Memory B cell (primary cell): ENCODE measurements around the gene PNLIPRP2.

ENCODE experiments used
- ATAC-seq: fragments of 150-1000 bp; cut with Tn5 transposase; 2 replicates; pipeline ENCODE4 v1.10.0; 2021; ENCODE audit warnings: low read depth, mild to moderate bottlenecking, moderate library complexity
- DNase-seq, 2 donors: peaks; one replicate each; pipeline ENCODE4 v3.0.0; 2022; ENCODE audit warnings: low spot score in 2 of 2
- H3K27ac Mint-ChIP-seq: one replicate; pipeline ENCODE4 v1.8.0; 2022; ENCODE audit warnings: mild to moderate bottlenecking, moderate library complexity, mixed read lengths
- H3K27me3 Mint-ChIP-seq: one replicate; pipeline ENCODE4 v1.8.0; 2022; ENCODE audit warnings: mixed read lengths
- H3K36me3 Mint-ChIP-seq: one replicate; pipeline ENCODE4 v1.8.0; 2022; ENCODE audit warnings: mild to moderate bottlenecking, mixed read lengths
- H3K4me1 Mint-ChIP-seq: one replicate; pipeline ENCODE4 v1.8.0; 2022; ENCODE audit warnings: mixed read lengths
- H3K4me3 Mint-ChIP-seq: one replicate; pipeline ENCODE4 v1.8.0; 2022; ENCODE audit warnings: mild to moderate bottlenecking, moderate library complexity, mixed read lengths
- H3K9me3 Mint-ChIP-seq: one replicate; pipeline ENCODE4 v1.8.0; 2022; ENCODE audit warnings: mixed read lengths

PNLIPRP2 gene

DNA sequence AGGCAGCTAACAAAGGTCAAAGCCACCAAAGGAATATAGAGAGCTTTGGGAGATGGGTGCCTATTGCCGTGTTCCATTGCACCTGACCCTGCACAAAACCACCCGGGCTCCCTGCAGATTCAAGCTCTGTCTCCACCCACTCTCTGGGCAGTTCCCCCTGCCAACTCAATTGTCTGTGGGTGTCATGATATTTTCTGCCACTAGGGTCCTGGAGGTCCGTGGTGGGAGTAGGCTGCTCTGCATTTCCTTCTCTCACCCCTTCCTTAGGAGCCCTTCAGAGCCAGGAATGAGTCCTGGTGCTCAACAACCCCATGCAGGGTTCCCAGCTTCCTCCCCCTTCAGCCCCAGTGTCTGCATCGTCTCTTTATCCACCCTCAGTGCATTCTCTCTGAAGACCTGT, 34.1 kb downstream of the PNLIPRP2 start:
- ATAC-seq (no peak), DNase-seq (no peak)
- H3K9me3 Mint-ChIP-seq, result peaks cover 5% of the 10 kb centered on the region
- no peak overlapping the region for H3K4me3 Mint-ChIP-seq
- no peaks in the 10 kb centered on the region for H3K36me3 Mint-ChIP-seq
- H3K27ac Mint-ChIP-seq, result no peak overlapping the region
- no peaks in the 10 kb centered on the region for H3K4me1 Mint-ChIP-seq
- H3K27me3 Mint-ChIP-seq, result no peaks in the 10 kb centered on the region

DNA sequence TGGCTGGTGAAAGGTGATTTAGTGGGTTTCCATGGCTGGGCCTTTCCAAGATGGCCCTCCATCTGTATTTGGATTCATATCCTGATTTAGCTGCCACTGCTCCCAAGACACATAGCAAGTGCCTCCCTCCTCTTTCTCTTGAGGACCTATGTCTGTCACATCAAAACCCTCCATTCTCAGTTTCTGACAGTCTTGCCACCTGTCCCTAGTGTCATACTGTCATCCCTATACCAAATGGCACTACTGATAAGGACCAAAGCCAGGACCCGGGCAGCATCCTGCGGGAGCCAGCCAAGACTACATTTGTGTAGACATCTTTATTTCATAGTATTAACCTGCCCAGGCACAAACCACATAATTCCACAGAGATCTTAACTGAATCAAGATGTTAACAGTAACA, 34.8 kb downstream of the PNLIPRP2 start:
- H3K27me3 Mint-ChIP-seq, result no peaks in the 10 kb centered on the region
- H3K27ac Mint-ChIP-seq, result no peak overlapping the region
- H3K4me3 Mint-ChIP-seq, result no peak overlapping the region
- H3K9me3 Mint-ChIP-seq, result peaks cover 5% of the 10 kb centered on the region
- DNase-seq (no peak), ATAC-seq (no peak)
- H3K36me3 Mint-ChIP-seq, result no peaks in the 10 kb centered on the region
- no peaks in the 10 kb centered on the region for H3K4me1 Mint-ChIP-seq

DNA sequence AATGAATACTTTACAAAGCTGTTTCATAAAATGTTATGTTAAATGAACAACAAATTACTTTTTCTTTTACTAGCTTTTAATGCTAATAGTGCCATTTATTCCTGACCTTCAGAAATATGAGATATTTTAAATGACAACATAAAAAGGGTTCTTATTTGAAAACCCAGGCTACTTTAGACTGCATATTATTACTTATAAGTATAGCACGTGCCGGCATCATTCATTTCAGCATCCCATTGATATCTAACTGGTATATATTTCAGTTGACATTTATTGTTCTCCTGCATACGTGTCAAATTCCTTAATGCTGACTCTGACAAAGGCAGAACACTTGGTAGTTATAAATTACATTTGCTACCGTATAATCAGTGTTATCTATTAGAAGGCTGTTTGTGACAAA, 35.3 kb downstream of the PNLIPRP2 start:
- no peak for DNase-seq
- Mint-ChIP-seq H3K9me3 (peaks cover 5% of the 10 kb centered on the region), H3K27me3 (no peaks in the 10 kb centered on the region), H3K4me1 (no peaks in the 10 kb centered on the region), H3K36me3 (no peaks in the 10 kb centered on the region), H3K27ac (no peak overlapping the region), H3K4me3 (no peak overlapping the region)
- no peak for ATAC-seq

GRCh38 chr10:116657863-116658551, 37.3 kb downstream of the PNLIPRP2 start:
- no peaks in the 10 kb centered on the region for H3K27me3 Mint-ChIP-seq
- no peaks in the 10 kb centered on the region for H3K4me1 Mint-ChIP-seq
- H3K9me3 Mint-ChIP-seq, result no peaks in the 10 kb centered on the region
- no peak for ATAC-seq
- DNase-seq, result no peak
- H3K4me3 Mint-ChIP-seq, result no peak overlapping the region
- H3K36me3 Mint-ChIP-seq, result no peaks in the 10 kb centered on the region
- no peak overlapping the region for H3K27ac Mint-ChIP-seq

DNA sequence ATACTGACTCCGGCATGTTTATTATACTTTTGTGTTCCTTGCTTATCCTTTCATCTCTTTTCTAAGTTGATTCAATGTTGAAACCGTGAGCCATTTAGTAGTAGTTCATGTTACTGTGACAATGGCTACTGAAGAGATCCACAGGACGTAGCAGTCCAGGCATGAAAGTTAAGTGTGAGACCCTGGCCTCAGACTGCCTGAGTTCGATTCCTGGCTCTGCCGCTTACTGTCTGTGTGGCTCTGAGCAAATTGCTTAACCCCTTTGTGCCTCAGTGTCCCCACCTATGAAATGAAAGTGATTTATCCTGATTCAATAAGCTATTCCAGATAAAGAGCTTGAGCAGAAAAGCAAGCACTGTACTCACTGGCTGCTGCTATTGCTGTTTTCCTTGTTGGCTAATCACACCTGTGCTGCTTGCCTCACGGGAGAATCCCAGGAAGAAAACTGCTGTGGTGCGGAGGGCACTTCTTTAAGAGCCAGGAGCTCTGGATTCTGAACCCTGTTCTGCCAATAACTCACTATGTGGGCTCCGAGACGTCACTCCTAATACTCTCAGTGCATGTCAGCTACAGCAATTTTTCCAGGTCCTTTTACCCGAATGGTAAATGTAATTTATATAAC, 38.4 kb downstream of the PNLIPRP2 start:
- Mint-ChIP-seq H3K36me3 (no peaks in the 10 kb centered on the region), H3K9me3 (no peaks in the 10 kb centered on the region), H3K27me3 (peaks cover 1% of the 10 kb centered on the region), H3K4me3 (no peak overlapping the region), H3K27ac (no peak overlapping the region), H3K4me1 (no peaks in the 10 kb centered on the region)
- ATAC-seq, result no peak
- no peak for DNase-seq

GRCh38 chr10:116660860-116661259, 40.1 kb downstream of the PNLIPRP2 start:
- Mint-ChIP-seq H3K36me3 (no peaks in the 10 kb centered on the region), H3K27ac (no peak overlapping the region), H3K4me1 (no peaks in the 10 kb centered on the region), H3K4me3 (no peak overlapping the region), H3K9me3 (no peaks in the 10 kb centered on the region), H3K27me3 (peaks cover 1% of the 10 kb centered on the region)
- ATAC-seq (no peak), DNase-seq (no peak)

DNA sequence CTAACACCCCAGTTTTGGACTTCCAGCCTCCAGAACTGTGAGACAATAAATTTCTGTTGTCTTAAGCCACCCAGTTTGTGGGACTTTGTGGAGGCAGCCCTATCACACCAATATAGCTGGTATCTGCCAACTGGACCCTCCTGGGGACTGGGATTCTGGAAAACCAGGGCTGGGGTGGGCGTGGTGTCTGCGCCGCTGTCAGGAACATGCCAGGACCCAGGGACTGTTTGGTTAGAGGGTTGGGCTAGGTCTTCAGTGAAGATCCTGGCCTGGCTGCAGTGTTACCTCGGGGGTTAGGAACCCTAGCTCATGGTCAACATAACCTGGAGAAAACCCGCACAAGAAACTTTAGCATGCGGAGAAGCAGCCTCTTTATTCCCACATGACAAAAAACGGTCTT, 42.6 kb downstream of the PNLIPRP2 start:
- ATAC-seq (no peak), DNase-seq (no peak)
- no peaks in the 10 kb centered on the region for H3K9me3 Mint-ChIP-seq
- no peaks in the 10 kb centered on the region for H3K4me1 Mint-ChIP-seq
- H3K4me3 Mint-ChIP-seq, result no peak overlapping the region
- H3K27me3 Mint-ChIP-seq, result peaks cover 1% of the 10 kb centered on the region
- H3K27ac Mint-ChIP-seq, result no peak overlapping the region
- H3K36me3 Mint-ChIP-seq, result no peaks in the 10 kb centered on the region

- no peaks in the 10 kb centered on the region for H3K4me1 Mint-ChIP-seq
- no peaks in the 10 kb centered on the region for H3K9me3 Mint-ChIP-seq
Measured at GRCh38 chr10:116664631-116665030, 43.9 kb downstream of the PNLIPRP2 start.

GRCh38 chr10:116665541-116666125, 44.9 kb downstream of the PNLIPRP2 start:
- ATAC-seq (no peak), DNase-seq (no peak)
- H3K27me3 Mint-ChIP-seq, result peaks cover 3% of the 10 kb centered on the region
- no peaks in the 10 kb centered on the region for H3K36me3 Mint-ChIP-seq
- no peak overlapping the region for H3K27ac Mint-ChIP-seq
- H3K4me1 Mint-ChIP-seq, result no peaks in the 10 kb centered on the region
- no peak overlapping the region for H3K4me3 Mint-ChIP-seq
- no peaks in the 10 kb centered on the region for H3K9me3 Mint-ChIP-seq

More at GRCh38 chr10:116664631-116665030, 43.9 kb downstream of the PNLIPRP2 start:
- Mint-ChIP-seq H3K4me3 (no peak overlapping the region), H3K36me3 (no peaks in the 10 kb centered on the region), H3K27me3 (peaks cover 3% of the 10 kb centered on the region), H3K27ac (no peak overlapping the region)
- no peak for DNase-seq
- no peak for ATAC-seq

DNA sequence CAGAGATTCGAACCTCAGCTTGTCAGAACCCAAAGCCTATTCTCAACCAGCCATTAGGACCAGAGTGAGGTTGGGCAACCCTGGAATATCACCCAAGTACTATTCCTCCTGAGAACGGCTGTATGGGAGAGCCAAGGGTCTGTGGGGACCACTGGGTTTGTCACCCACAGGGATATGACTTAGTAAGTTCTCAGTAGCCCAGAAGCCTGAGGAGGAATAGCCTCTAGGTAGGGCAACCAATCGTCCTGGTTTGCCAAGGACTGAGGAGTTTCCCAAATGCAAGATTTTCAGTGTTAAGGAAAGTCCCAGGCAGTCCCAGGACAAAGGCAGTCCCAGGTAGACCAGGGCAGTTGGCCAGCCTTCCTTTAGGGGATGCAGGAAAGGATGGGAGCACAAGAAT, 46.7 kb downstream of the PNLIPRP2 start:
- Mint-ChIP-seq H3K4me1 (no peaks in the 10 kb centered on the region), H3K9me3 (no peaks in the 10 kb centered on the region), H3K4me3 (no peak overlapping the region), H3K36me3 (no peaks in the 10 kb centered on the region), H3K27me3 (peaks cover 3% of the 10 kb centered on the region), H3K27ac (no peak overlapping the region)
- ATAC-seq, result no peak
- no peak for DNase-seq

- ATAC-seq, result no peak
- no peaks in the 10 kb centered on the region for H3K4me1 Mint-ChIP-seq
- H3K4me3 Mint-ChIP-seq, result no peak overlapping the region
- no peaks in the 10 kb centered on the region for H3K9me3 Mint-ChIP-seq
- H3K27ac Mint-ChIP-seq, result no peak overlapping the region
- H3K36me3 Mint-ChIP-seq, result no peaks in the 10 kb centered on the region
- peaks cover 3% of the 10 kb centered on the region for H3K27me3 Mint-ChIP-seq
- no peak for DNase-seq
Measured at GRCh38 chr10:116668018-116668417, 47.3 kb downstream of the PNLIPRP2 start.

DNA sequence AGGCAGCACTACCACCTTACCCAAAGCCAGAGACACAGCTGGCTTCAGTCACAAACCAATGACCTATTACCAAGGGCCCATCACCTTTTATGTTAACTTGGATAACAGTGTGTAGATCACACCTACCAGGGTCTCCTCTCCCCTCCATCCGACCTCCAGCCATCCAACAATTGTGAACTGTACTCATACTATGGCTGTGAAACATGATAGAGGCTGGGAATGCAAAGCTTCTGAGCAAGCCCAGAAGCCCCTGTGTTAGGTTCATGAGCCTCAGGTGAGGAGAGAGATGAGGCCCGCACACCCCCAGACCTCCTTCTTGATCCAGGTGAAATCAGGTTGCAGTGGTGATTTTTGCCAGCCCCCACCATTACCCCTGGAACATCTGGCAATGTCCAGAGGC, 47.7 kb downstream of the PNLIPRP2 start:
- ATAC-seq (no peak), DNase-seq (no peak)
- H3K9me3 Mint-ChIP-seq, result no peaks in the 10 kb centered on the region
- no peak overlapping the region for H3K4me3 Mint-ChIP-seq
- H3K27me3 Mint-ChIP-seq, result peaks cover 3% of the 10 kb centered on the region
- H3K27ac Mint-ChIP-seq, result no peak overlapping the region
- no peaks in the 10 kb centered on the region for H3K36me3 Mint-ChIP-seq
- H3K4me1 Mint-ChIP-seq, result no peaks in the 10 kb centered on the region

DNA sequence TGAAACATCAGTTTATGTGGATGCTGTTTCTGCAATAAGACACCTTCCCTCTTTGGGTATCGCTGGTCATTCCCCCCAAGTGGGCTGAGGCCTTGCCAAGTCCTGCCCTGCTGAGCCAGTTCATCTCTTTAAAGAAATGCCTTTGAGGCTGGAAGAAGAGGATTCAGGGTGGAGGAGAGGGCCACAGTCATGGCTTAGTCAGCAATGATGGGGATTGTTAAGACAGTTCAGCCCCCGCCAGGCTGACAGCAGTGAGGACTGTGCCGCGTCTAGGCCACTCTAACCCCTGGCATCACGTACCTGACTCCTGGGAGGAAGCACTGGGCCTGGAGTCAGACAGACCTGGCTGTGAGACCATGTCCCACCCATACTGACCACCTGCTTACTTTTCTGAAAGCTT, 48.3 kb downstream of the PNLIPRP2 start:
- DNase-seq (no peak), ATAC-seq (no peak)
- no peaks in the 10 kb centered on the region for H3K9me3 Mint-ChIP-seq
- peaks cover 1% of the 10 kb centered on the region for H3K27me3 Mint-ChIP-seq
- no peaks in the 10 kb centered on the region for H3K4me1 Mint-ChIP-seq
- H3K4me3 Mint-ChIP-seq, result no peak overlapping the region
- no peak overlapping the region for H3K27ac Mint-ChIP-seq
- H3K36me3 Mint-ChIP-seq, result no peaks in the 10 kb centered on the region

DNA sequence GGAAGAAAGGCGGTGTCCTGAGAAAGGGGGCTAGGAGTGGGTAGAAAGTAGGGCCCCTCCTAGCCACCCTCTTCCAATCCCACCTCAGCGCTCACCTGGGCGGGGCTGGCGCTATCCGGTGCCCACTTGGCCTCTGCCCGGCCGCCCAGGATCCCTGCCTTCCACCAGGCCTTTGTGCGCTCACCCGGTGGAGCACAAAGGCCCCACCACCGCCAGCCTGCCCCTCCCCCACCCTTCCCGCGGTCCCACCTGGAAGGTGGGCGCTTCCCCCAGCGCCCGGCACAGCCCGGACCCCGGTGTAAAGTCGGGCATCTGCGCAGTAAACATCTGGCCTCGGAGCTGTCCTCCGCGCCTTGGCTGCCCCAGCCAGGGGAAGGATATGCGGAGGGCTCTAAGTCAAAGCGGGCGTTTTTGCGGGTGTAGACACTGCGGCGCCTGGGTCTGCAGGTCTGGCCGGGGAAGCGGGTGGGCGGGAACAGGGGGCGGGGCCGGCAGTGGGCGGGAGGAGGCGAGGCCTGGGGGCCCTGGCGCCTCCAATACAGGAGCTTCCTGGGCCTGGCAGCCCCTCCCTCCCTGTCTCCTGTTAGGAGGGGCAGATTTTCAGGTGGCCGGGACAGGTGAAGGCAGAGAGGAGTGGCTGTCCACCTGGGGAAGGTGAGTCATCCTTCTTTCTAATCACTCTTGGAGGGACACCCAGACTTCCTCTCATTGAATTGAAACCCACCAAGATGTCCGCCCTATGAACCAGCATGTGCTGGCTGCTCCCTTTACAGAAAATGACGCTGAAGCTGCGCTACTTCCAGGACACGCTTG, 49.3 kb downstream of the PNLIPRP2 start:
- ATAC-seq (no peak), DNase-seq (no peak)
- no peaks in the 10 kb centered on the region for H3K36me3 Mint-ChIP-seq
- H3K4me1 Mint-ChIP-seq, result no peaks in the 10 kb centered on the region
- H3K4me3 Mint-ChIP-seq, result no peak overlapping the region
- H3K27me3 Mint-ChIP-seq, result peaks cover 1% of the 10 kb centered on the region
- H3K27ac Mint-ChIP-seq, result no peak overlapping the region
- no peaks in the 10 kb centered on the region for H3K9me3 Mint-ChIP-seq
